Inferior parietal cortex (tissue), 1 donor: Measurements from ENCODE around the gene KCNT2.
"Not testable (repeated sequence)": the region's sequence is repeated elsewhere in the genome, so short reads cannot be mapped to it uniquely, and the experiment has no call there.

ENCODE experiments used
- DNase-seq: peaks from one replicate; pipeline ENCODE4 v3.0.0-alpha.2; 2016; ENCODE audit errors: extremely low spot score

KCNT2 gene

GRCh38 chr1:196515904-196516303, 92.3 kb downstream of the KCNT2 start:
- no peak for DNase-seq

- no peak for DNase-seq
These were observed 94.4 kb downstream of the KCNT2 start for GRCh38 chr1:196513821-196514220.

- no peak for DNase-seq
These were observed 97.8 kb downstream of the KCNT2 start for GRCh38 chr1:196510451-196510850.

GRCh38 chr1:196504224-196504623, 104.0 kb downstream of the KCNT2 start:
- not testable (repeated sequence) for DNase-seq

- no peak for DNase-seq
These were observed 105.8 kb downstream of the KCNT2 start for GRCh38 chr1:196502437-196502836.

GRCh38 chr1:196501760-196502428, 106.3 kb downstream of the KCNT2 start:
- DNase-seq, result no peak

GRCh38 chr1:196497817-196498216, 110.4 kb downstream of the KCNT2 start:
- no peak for DNase-seq

GRCh38 chr1:196494766-196495165, 113.5 kb downstream of the KCNT2 start:
- DNase-seq, result no peak

GRCh38 chr1:196493881-196494280, 114.4 kb downstream of the KCNT2 start:
- DNase-seq, result no peak

GRCh38 chr1:196488579-196488978, 119.7 kb downstream of the KCNT2 start:
- no peak for DNase-seq

GRCh38 chr1:196486346-196486745, 121.9 kb downstream of the KCNT2 start:
- no peak for DNase-seq

GRCh38 chr1:196481616-196482015, 126.6 kb downstream of the KCNT2 start:
- DNase-seq, result no peak

GRCh38 chr1:196477262-196477661, 131.0 kb downstream of the KCNT2 start:
- no peak for DNase-seq

- no peak for DNase-seq
These were observed 140.9 kb downstream of the KCNT2 start for GRCh38 chr1:196467230-196467925.

- no peak for DNase-seq
These were observed 141.6 kb downstream of the KCNT2 start for GRCh38 chr1:196466654-196467053.

GRCh38 chr1:196466166-196466565, 142.1 kb downstream of the KCNT2 start:
- no peak for DNase-seq

- no peak for DNase-seq
These were observed 143.7 kb downstream of the KCNT2 start for GRCh38 chr1:196464480-196464941.

- no peak for DNase-seq
These were observed 146.2 kb downstream of the KCNT2 start for GRCh38 chr1:196462086-196462485.

GRCh38 chr1:196461521-196461920, 146.7 kb downstream of the KCNT2 start:
- no peak for DNase-seq

GRCh38 chr1:196459383-196459782, 148.9 kb downstream of the KCNT2 start:
- no peak for DNase-seq

GRCh38 chr1:196454792-196455191, 153.4 kb downstream of the KCNT2 start:
- DNase-seq, result no peak

GRCh38 chr1:196451103-196451502, 157.1 kb downstream of the KCNT2 start:
- DNase-seq, result no peak
